Effector memory CD8-positive, alpha-beta T cell (primary cell): ENCODE measurements around the gene HECTD4.

Source experiments
- ATAC-seq: fragments of 150-1000 bp; cut with Tn5 transposase; replicated peaks from 2 replicates; pipeline ENCODE4 v1.10.0; 2021; ENCODE audit warnings: mild to moderate bottlenecking, moderate library complexity
- DNase-seq, 3 experiments: peaks; one replicate each; pipeline ENCODE4 v3.0.0; 2021
- H3K27ac Mint-ChIP-seq, 2 donors: one replicate each; pipeline ENCODE4 v1.8.0; 2022; ENCODE audit warnings: mild to moderate bottlenecking in 2 of 2, mixed read lengths in 2 of 2, moderate library complexity in 2 of 2
- H3K27me3 Mint-ChIP-seq, 2 donors: one replicate each; pipeline ENCODE4 v1.8.0; 2022; ENCODE audit warnings: mixed read lengths in 2 of 2
- H3K36me3 Mint-ChIP-seq: one replicate; pipeline ENCODE4 v1.8.0; 2022; ENCODE audit warnings: mild to moderate bottlenecking, moderate library complexity, mixed read lengths; ENCODE audit not compliant: insufficient read depth
- H3K4me1 Mint-ChIP-seq, 2 donors: one replicate each; pipeline ENCODE4 v1.8.0; 2022; ENCODE audit warnings: low read depth in 2 of 2, mixed read lengths in 2 of 2
- H3K4me3 Mint-ChIP-seq, 2 donors: one replicate each; pipeline ENCODE4 v1.8.0; 2022; ENCODE audit warnings: mild to moderate bottlenecking in 2 of 2, mixed read lengths in 2 of 2, moderate library complexity in 2 of 2
- H3K9me3 Mint-ChIP-seq, 2 donors: one replicate each; pipeline ENCODE4 v1.8.0; 2022; ENCODE audit warnings: mixed read lengths in 2 of 2

HECTD4 gene

DNA sequence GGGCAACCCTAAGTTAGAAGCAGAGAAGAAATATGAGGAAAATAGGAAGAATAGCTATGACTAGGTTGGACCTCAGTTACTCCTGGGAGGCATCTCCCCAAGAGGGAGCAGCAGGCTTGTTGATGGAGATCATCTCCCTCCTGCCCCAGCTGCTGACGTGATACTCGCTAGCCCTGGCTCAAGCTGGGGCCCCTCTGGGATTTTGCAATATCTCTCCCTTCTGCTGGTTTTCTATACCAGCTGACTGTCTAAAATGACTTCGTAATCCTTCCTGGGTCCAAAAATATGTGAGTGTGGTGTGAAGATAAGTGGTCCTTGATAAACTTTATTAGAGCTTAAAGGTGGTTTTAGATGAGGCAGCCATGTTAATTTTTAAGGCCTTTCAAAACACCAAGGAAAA is 4.5 kb upstream of the HECTD4 start:
- Mint-ChIP-seq H3K4me1 (peaks cover 10 to 13% of the 10 kb centered on the region in 2 donors), H3K9me3 (no peaks in the 10 kb centered on the region), H3K27me3 (no peaks in the 10 kb centered on the region), H3K27ac (peak overlapping the region in 1 of 2 donors; percentile 77), H3K4me3 (no peak overlapping the region), H3K36me3 (peaks cover 6% of the 10 kb centered on the region)
- ATAC-seq, result no peak
- no peak for DNase-seq

DNA sequence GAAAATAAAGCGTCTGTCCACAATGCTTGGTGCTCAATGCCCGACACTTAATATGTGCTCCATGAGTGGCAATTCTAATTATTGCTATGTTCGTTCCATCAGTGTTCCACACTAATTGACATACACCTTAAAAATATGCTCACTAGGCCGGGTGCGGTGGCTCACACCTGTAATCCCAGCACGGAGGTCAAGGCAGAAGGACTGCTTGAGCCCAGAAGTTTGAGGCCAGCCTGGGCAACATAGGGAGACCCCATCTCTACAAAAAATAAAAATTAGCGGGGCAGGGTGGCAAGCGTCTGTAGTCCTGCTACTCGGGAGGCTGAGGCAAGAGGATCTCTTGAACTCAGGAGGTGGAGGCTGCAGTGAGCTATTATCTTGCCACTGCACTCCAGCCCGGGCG is 635 bp upstream of the HECTD4 start:
- H3K27ac Mint-ChIP-seq, result peak overlapping the region; percentile 92 to 95
- no peaks in the 10 kb centered on the region for H3K9me3 Mint-ChIP-seq
- DNase-seq, result no peak
- ATAC-seq, result no peak
- peaks cover 13% of the 10 kb centered on the region for H3K36me3 Mint-ChIP-seq
- peak overlapping the region; percentile 90 to 98 for H3K4me3 Mint-ChIP-seq
- H3K27me3 Mint-ChIP-seq, result no peaks in the 10 kb centered on the region
- H3K4me1 Mint-ChIP-seq, result peaks cover 29 to 31% of the 10 kb centered on the region in 2 donors

DNA sequence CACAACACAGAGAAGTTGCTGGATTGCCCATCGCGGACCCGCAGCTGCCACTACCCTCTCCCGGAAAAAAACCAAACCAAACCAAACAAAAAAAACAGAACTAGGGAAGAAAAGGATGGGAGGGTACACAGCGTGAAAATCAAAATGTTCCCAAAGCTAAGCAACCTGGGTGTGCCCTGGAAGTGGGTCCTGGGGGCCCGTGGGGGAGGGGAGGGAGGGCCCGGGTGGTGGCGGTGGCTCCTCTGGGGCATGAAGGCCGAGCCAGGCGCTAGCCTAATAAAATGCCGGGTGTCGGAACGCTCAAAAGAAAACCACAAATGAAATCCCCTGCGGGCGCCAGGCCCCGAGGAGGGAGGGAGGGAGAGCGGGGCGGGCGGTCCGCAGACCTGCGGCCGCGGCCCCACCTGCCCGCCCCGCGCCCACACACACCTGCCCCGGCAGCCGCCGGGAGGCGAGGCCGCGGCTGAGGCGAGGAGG is 787 bp downstream of the HECTD4 start:
- H3K4me1 Mint-ChIP-seq, result peaks cover 28 to 29% of the 10 kb centered on the region in 2 donors
- peak overlapping the region; percentile 90 to 98 for H3K4me3 Mint-ChIP-seq
- ATAC-seq (peak; percentile 52), DNase-seq (peak; percentile 16 to 40 (median 29))
- H3K36me3 Mint-ChIP-seq, result peaks cover 10% of the 10 kb centered on the region
- H3K27me3 Mint-ChIP-seq, result no peaks in the 10 kb centered on the region
- H3K9me3 Mint-ChIP-seq, result no peaks in the 10 kb centered on the region
- H3K27ac Mint-ChIP-seq, result peak overlapping the region; percentile 81 to 90

DNA sequence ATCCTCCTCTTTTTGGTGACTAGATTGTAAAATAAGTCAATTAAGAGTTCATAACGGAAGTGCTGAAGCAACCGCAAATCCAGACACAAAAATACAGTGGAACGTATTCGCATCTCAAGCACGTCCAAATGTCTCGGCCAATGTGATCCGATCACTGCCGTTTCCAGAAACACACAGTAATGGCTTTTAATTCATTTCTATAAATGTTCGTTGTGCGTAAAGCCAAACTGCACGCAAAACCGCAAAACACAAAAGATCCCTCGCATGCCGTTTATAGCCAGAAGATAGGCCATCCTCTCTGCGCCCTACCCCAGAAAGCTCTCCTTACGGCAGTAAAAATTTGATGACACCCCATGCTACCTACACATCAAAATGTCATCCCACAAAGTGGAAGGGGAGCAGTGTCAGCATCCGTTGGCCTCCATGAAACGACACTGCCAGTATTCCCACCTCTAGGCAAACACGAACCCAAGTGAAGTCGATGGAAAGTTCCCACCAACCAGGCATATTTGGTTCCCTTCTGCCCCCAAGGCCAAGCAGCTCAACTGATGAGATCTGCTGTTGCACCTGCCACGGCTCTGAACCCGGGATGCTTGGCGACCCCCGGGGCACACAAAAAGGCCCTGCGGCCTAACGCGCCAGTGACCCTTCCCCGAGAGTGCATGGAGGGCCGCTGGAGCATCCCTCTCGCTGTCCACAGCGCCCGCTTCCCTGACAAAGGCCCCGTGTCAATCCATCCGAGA is 1.4 kb downstream of the HECTD4 start:
- no peaks in the 10 kb centered on the region for H3K27me3 Mint-ChIP-seq
- H3K36me3 Mint-ChIP-seq, result peaks cover 10% of the 10 kb centered on the region
- peaks cover 28% of the 10 kb centered on the region in 2 donors for H3K4me1 Mint-ChIP-seq
- H3K9me3 Mint-ChIP-seq, result no peaks in the 10 kb centered on the region
- H3K27ac Mint-ChIP-seq, result peak overlapping the region; percentile 81 to 90
- DNase-seq (peak in 1 of 3 experiments; percentile 3), ATAC-seq (no peak)
- H3K4me3 Mint-ChIP-seq, result peak overlapping the region; percentile 90 to 98

DNA sequence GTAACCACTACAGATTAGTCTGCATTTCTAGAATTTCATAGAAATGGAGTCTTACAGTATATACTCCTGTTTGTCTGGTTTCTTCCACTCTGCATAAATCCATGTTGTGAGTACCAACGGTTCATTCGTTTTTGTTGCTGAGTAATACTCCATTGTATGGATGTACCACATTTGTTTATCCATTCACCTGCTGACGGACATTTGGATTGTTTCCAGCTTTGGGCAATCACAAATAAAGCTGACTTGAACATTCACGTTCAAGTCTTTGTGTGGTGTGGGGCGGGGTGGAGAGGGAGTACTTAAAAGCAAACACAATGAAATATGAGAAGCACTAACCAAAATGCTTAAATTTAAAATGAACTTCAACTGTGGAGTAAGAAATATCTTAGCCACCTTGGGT is 7.1 kb downstream of the HECTD4 start:
- H3K27ac Mint-ChIP-seq, result peak overlapping the region in 1 of 2 donors; percentile 5

DNA sequence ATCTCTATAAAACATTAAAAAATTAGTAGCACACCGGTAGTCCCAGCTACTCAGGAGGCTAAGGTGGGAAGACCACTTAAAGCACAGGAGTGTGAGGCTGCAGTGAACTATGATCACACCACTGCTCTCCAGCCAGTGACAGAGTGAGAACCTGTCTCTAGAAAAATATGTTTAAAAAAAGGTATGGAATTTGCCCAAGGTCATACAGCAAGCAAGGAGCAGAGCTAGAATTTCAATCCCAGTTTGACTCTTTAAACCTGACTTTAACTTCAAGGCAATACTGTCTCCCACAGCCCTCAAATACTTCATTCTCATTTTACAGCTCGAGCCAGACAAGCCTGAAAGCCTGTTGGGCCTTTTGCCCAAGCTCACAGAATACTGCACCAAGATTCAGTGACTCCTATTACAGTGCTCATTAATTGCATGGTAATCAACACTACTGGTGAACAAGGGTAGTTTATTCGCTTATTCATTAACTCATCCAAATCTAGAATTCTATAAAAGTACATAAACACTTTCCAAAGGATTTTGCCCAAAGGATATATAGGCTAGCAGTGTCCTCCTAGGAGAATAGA is 8.0 kb downstream of the HECTD4 start:
- no peak overlapping the region for H3K27ac Mint-ChIP-seq
- H3K4me1 Mint-ChIP-seq, result peaks cover 16 to 23% of the 10 kb centered on the region in 2 donors
- no peaks in the 10 kb centered on the region for H3K27me3 Mint-ChIP-seq
- H3K9me3 Mint-ChIP-seq, result no peaks in the 10 kb centered on the region
- H3K4me3 Mint-ChIP-seq, result no peak overlapping the region
- ATAC-seq (no peak), DNase-seq (no peak)
- peaks cover 2% of the 10 kb centered on the region for H3K36me3 Mint-ChIP-seq

More for the DNA sequence above, 7.1 kb downstream of the HECTD4 start:
- H3K4me1 Mint-ChIP-seq, result peaks cover 17 to 22% of the 10 kb centered on the region in 2 donors
- H3K4me3 Mint-ChIP-seq, result no peak overlapping the region
- H3K27me3 Mint-ChIP-seq, result no peaks in the 10 kb centered on the region
- no peaks in the 10 kb centered on the region for H3K9me3 Mint-ChIP-seq
- H3K36me3 Mint-ChIP-seq, result peaks cover 2% of the 10 kb centered on the region
- no peak for DNase-seq
- ATAC-seq, result no peak

DNA sequence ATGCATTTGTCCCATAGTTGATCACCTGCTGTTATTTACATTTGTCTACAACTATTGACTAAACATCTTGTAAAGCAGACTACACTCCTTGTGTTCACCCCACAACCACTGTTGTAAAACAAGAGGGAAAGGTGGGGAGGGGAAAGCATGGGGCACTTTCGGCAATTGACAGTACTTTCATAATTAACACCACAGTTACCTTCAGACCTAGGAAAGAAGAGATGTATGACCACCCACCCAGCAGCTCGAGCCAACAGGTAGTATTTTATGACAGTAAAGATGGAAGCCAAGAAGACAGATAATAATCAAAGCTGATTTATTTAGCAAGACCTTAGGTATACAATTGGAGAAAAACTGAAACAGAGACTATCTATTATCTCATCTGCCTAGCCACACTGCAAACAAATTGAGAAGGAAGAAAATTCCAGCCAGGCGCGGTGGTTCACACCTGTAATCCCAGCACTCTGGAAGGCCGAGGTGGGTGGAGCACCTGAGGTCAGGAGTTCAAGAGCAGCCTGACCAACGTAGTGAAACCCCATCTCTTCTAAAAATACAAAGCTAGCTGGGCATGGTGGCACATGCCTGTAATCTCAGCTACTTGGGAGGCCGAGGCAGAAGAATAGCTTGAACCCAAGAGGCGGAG is 11.2 kb downstream of the HECTD4 start:
- H3K9me3 Mint-ChIP-seq, result no peaks in the 10 kb centered on the region
- no peak for ATAC-seq

DNA sequence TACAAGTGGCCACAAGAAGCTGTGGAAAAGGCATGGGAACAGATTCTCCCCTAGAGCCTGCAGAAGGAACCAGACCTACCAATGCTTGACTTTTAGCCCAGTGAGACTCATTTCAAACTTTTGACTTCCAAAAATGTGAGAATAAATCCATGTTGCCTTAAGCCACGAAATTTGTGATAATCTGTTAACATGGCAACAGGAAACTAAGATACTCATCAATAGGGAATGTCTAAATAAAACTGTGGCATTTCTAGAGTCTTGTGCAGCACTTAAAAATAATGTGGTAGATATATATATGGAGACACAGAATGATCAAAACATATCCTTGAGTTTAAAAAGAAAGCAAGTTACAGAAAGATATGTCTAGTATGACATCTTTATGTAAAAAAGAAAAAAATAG is 12.0 kb downstream of the HECTD4 start:
- Mint-ChIP-seq H3K27ac (no peak overlapping the region), H3K9me3 (no peaks in the 10 kb centered on the region), H3K4me3 (no peak overlapping the region), H3K27me3 (no peaks in the 10 kb centered on the region), H3K4me1 (peaks cover 11 to 18% of the 10 kb centered on the region in 2 donors), H3K36me3 (no peaks in the 10 kb centered on the region)
- ATAC-seq (no peak), DNase-seq (no peak)

More for the DNA sequence above, 11.2 kb downstream of the HECTD4 start:
- Mint-ChIP-seq H3K4me1 (peaks cover 11 to 18% of the 10 kb centered on the region in 2 donors), H3K27me3 (no peaks in the 10 kb centered on the region), H3K36me3 (no peaks in the 10 kb centered on the region), H3K4me3 (no peak overlapping the region), H3K27ac (peak overlapping the region in 1 of 2 donors; percentile 62)
- DNase-seq, result no peak

DNA sequence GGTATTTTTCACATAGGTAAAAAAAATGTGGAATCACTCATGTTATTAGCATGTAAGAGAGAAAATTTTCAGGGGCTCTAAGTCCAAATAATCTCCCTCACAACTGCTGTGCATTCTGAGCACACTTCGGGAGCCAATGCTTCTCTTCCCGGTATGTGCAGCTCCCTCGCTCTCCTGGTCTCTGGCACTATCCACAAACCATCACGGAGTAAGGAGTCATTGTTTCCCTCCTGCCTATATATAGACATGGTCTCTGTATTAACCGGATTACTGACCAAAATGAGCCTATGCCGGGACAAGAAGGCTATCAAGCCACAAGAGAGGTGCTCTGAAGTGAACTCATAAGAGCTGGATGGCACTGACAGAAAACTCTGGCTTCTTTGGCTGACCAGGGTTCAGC is 13.4 kb downstream of the HECTD4 start:
- H3K4me3 Mint-ChIP-seq, result no peak overlapping the region
- DNase-seq (no peak), ATAC-seq (no peak)
- no peak overlapping the region for H3K27ac Mint-ChIP-seq
- H3K4me1 Mint-ChIP-seq, result peaks cover 11 to 14% of the 10 kb centered on the region in 2 donors
- no peaks in the 10 kb centered on the region for H3K27me3 Mint-ChIP-seq
- no peaks in the 10 kb centered on the region for H3K36me3 Mint-ChIP-seq
- H3K9me3 Mint-ChIP-seq, result no peaks in the 10 kb centered on the region

DNA sequence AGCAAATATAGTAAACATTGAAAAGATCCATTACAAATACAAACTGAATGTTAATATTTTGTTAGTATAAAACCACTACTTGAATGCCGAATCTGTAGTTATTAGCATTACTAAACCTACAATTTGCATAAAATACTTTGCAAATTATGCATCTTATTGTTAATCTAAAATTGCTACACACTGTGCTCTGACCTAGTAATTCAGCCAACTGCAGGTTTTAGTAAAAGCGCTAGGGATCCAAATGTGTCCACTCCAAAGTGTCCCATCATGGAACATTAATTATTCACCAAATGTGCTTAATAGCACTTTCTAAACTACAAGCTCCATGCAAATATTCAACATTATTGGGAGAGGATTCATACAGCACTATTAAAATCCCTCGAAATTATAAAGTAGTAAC is 14.3 kb downstream of the HECTD4 start:
- no peaks in the 10 kb centered on the region for H3K9me3 Mint-ChIP-seq
- peaks cover 14 to 16% of the 10 kb centered on the region in 2 donors for H3K4me1 Mint-ChIP-seq
- no peak for ATAC-seq
- DNase-seq, result no peak
- no peak overlapping the region for H3K27ac Mint-ChIP-seq
- H3K36me3 Mint-ChIP-seq, result no peaks in the 10 kb centered on the region
- H3K4me3 Mint-ChIP-seq, result no peak overlapping the region
- no peaks in the 10 kb centered on the region for H3K27me3 Mint-ChIP-seq

DNA sequence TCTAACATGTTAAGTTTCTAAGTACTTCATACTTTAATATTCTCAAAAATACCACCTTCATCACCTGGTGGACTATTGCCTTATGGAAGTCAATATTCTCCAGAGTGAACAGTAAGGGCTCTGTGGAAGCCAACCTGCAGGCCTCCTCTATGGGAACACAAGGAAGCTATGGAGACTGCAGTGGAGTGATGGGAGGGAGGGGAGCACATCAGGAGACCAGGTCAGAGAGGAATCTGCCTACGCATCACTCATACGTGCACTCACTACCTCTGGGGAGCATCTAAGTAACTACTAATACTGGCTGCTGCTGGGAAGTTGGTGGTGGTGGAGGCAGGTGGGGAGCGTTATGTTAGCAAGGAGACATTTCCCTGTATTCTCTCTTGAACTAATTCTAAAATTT is 19.9 kb downstream of the HECTD4 start:
- DNase-seq (no peak), ATAC-seq (no peak)
- Mint-ChIP-seq H3K4me3 (no peak overlapping the region), H3K27ac (no peak overlapping the region), H3K36me3 (peaks cover 1% of the 10 kb centered on the region), H3K27me3 (no peaks in the 10 kb centered on the region), H3K9me3 (no peaks in the 10 kb centered on the region), H3K4me1 (peaks cover 10 to 11% of the 10 kb centered on the region in 2 donors)

DNA sequence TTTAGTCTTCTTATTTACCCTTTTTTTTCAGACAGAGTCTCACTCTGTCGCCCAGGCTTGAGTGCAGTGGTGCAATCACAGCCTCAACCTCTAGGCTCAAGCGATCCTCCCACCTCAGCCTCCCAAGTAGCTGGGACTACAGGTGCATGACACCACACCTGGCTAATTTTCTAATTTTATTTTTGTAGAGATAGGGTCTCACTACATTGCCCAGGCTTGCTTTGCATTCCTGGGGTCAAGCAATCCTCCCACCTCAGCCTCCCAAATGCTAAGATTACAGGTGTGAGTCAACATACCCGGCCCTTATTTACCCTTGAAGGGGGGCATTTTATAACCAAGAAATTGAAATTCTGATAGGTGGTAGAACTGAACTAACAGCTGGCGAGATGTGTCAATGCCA is 21.0 kb downstream of the HECTD4 start:
- H3K9me3 Mint-ChIP-seq, result no peaks in the 10 kb centered on the region
- peaks cover 11 to 14% of the 10 kb centered on the region in 2 donors for H3K4me1 Mint-ChIP-seq
- peak overlapping the region in 1 of 2 donors; percentile 28 for H3K27ac Mint-ChIP-seq
- peaks cover 3% of the 10 kb centered on the region for H3K36me3 Mint-ChIP-seq
- ATAC-seq (no peak), DNase-seq (no peak)
- no peaks in the 10 kb centered on the region for H3K27me3 Mint-ChIP-seq
- H3K4me3 Mint-ChIP-seq, result no peak overlapping the region

DNA sequence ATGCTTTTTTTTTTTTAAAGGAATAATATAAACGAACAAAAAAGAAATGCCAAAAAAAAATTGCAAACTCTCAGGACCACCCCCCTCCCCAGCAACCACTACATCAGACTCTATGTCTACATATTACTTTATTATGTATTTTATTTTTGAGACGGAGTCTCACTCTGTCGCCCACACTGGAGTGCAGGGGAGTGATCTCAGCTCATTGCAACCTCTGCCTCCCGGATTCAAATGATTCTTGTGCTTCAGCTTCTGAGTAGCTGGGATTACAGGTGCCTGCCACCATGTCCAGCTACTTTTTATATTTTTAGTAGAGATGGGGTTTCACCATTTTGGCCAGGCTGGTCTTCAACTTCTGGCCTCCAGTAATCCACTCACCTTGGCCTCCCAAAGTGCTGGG is 22.9 kb downstream of the HECTD4 start:
- Mint-ChIP-seq H3K9me3 (no peaks in the 10 kb centered on the region), H3K4me1 (peaks cover 13 to 19% of the 10 kb centered on the region in 2 donors)
- no peak for DNase-seq

More for the DNA sequence above, 22.9 kb downstream of the HECTD4 start:
- ATAC-seq, result no peak
- Mint-ChIP-seq H3K27me3 (no peaks in the 10 kb centered on the region), H3K27ac (no peak overlapping the region), H3K4me3 (no peak overlapping the region), H3K36me3 (peaks cover 3% of the 10 kb centered on the region)
